GM03348 (cell line): ENCODE measurements around the gene SERPINA9.
A peak's percentile ranks its signal among the peaks of the same experiment; 100 is the strongest.
"Not testable (repeated sequence)": the region's sequence is repeated elsewhere in the genome, so short reads cannot be mapped to it uniquely, and the experiment has no call there.

ENCODE experiments used
- DNase-seq: peaks from one replicate; pipeline ENCODE4 v3.0.0; 2012; ENCODE audit warnings: low spot score

The SERPINA9 gene

GRCh38 chr14:94486883-94487282 is 10.9 kb upstream of the SERPINA9 start:
- DNase-seq, result no peak

- peak; percentile 93 for DNase-seq
These were observed 10.2 kb upstream of the SERPINA9 start for GRCh38 chr14:94485944-94486841.

GRCh38 chr14:94484481-94484880 is 8.5 kb upstream of the SERPINA9 start:
- no peak for DNase-seq

- peak; percentile 27 for DNase-seq
These were observed 7.8 kb upstream of the SERPINA9 start for GRCh38 chr14:94483729-94484275.

- DNase-seq, result no peak
These were observed 7.1 kb upstream of the SERPINA9 start for GRCh38 chr14:94483071-94483451.

- not testable (repeated sequence) for DNase-seq
These were observed 6.4 kb upstream of the SERPINA9 start for GRCh38 chr14:94482132-94483070.

- DNase-seq, result peak; percentile 55
These were observed 5.6 kb upstream of the SERPINA9 start for GRCh38 chr14:94481468-94482131.

- no peak for DNase-seq
These were observed 4.8 kb upstream of the SERPINA9 start for GRCh38 chr14:94480809-94481208.

- DNase-seq, result no peak
These were observed 2.4 kb upstream of the SERPINA9 start for GRCh38 chr14:94478420-94478819.

- no peak for DNase-seq
These were observed 1.4 kb downstream of the SERPINA9 start for GRCh38 chr14:94474581-94475031.

- DNase-seq, result no peak
These were observed 2.2 kb downstream of the SERPINA9 start for GRCh38 chr14:94473666-94474410.

GRCh38 chr14:94472842-94473241 is 3.2 kb downstream of the SERPINA9 start:
- DNase-seq, result no peak

GRCh38 chr14:94471045-94471444 is 5.0 kb downstream of the SERPINA9 start:
- no peak for DNase-seq

GRCh38 chr14:94470311-94470710 is 5.7 kb downstream of the SERPINA9 start:
- DNase-seq, result no peak

GRCh38 chr14:94469261-94469660 is 6.7 kb downstream of the SERPINA9 start:
- no peak for DNase-seq

GRCh38 chr14:94467728-94468520 is 8.1 kb downstream of the SERPINA9 start:
- DNase-seq, result no peak

GRCh38 chr14:94466706-94467370 is 9.2 kb downstream of the SERPINA9 start:
- DNase-seq, result no peak

- no peak for DNase-seq
These were observed 11.0 kb downstream of the SERPINA9 start for GRCh38 chr14:94465042-94465441.

GRCh38 chr14:94464290-94464689 is 11.7 kb downstream of the SERPINA9 start:
- DNase-seq, result no peak
